ENCODE data around the gene ZMYND8. TPM values are rescaled to one million over a fixed set of nuclear protein-coding genes. Genes with fewer than 3 reads are reported as not detected.
"Not testable (repeated sequence)": the region's sequence is repeated elsewhere in the genome, so short reads cannot be mapped to it uniquely, and the experiment has no call there.

Gene ZMYND8
- total RNA-seq, 3 donors from 2014 or later, result 62.1 to 64.9 (median 62.1) TPM

DNA sequence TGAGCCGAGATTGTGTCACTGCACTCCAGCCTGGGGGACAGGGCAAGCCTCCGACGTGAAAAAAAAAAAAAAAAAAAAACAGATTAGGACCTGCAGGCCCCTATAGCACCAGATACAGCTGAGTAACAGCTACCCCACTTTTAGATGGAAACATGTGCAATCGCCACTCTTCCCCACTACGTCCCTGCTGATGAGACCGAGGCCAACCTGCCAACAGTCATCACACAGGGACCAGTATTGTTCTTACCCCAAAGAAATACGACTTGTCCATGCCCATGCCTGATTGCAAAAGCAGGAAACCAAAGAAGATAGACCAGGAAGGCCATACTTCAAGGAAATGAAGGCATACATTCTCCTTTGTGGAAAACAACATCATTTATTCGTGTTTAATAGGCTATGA is 45.8 kb downstream of the ZMYND8 start:
- H3K4me1 ChIP-seq (ENCODE audit: low read depth), result peaks cover 9% of the 10 kb centered on the region
- H3K36me3 ChIP-seq (ENCODE audit: low read depth), result no peaks in the 10 kb centered on the region
- DNase-seq, result no peak
- TF ChIP-seq, protein P1, sequence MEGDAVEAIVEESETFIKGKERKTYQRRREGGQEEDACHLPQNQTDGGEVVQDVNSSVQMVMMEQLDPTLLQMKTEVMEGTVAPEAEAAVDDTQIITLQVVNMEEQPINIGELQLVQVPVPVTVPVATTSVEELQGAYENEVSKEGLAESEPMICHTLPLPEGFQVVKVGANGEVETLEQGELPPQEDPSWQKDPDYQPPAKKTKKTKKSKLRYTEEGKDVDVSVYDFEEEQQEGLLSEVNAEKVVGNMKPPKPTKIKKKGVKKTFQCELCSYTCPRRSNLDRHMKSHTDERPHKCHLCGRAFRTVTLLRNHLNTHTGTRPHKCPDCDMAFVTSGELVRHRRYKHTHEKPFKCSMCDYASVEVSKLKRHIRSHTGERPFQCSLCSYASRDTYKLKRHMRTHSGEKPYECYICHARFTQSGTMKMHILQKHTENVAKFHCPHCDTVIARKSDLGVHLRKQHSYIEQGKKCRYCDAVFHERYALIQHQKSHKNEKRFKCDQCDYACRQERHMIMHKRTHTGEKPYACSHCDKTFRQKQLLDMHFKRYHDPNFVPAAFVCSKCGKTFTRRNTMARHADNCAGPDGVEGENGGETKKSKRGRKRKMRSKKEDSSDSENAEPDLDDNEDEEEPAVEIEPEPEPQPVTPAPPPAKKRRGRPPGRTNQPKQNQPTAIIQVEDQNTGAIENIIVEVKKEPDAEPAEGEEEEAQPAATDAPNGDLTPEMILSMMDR (IDR thresholded peaks at IDR 0.05), result no peak
- intact Hi-C loops (cut with DNase I, micrococcal nuclease), result no loop called here
- no peak for ATAC-seq
- H3K4me3 ChIP-seq, result no peak overlapping the region
- no peaks in the 10 kb centered on the region for H3K9me3 ChIP-seq

GRCh38 chr20:47309806-47310426 is 46.6 kb downstream of the ZMYND8 start:
- ATAC-seq (no peak), DNase-seq (no peak)
- TF ChIP-seq, protein P1 (IDR thresholded peaks at IDR 0.05), result no peak
- H3K9me3 ChIP-seq, result no peaks in the 10 kb centered on the region
- intact Hi-C loops (cut with DNase I, micrococcal nuclease), result no loop called here
- H3K36me3 ChIP-seq (ENCODE audit: low read depth), result no peaks in the 10 kb centered on the region
- peaks cover 4% of the 10 kb centered on the region for H3K4me1 ChIP-seq (ENCODE audit: low read depth)
- H3K4me3 ChIP-seq, result no peak overlapping the region

GRCh38 chr20:47309394-47309793 is 47.1 kb downstream of the ZMYND8 start:
- no peaks in the 10 kb centered on the region for H3K36me3 ChIP-seq (ENCODE audit: low read depth)
- TF ChIP-seq, protein P1 (IDR thresholded peaks at IDR 0.05), result no peak
- intact Hi-C loops (cut with DNase I, micrococcal nuclease), result no loop called here
- peaks cover 9% of the 10 kb centered on the region for H3K4me1 ChIP-seq (ENCODE audit: low read depth)
- no peak for DNase-seq
- ATAC-seq, result no peak
- H3K4me3 ChIP-seq, result no peak overlapping the region
- no peaks in the 10 kb centered on the region for H3K9me3 ChIP-seq

DNA sequence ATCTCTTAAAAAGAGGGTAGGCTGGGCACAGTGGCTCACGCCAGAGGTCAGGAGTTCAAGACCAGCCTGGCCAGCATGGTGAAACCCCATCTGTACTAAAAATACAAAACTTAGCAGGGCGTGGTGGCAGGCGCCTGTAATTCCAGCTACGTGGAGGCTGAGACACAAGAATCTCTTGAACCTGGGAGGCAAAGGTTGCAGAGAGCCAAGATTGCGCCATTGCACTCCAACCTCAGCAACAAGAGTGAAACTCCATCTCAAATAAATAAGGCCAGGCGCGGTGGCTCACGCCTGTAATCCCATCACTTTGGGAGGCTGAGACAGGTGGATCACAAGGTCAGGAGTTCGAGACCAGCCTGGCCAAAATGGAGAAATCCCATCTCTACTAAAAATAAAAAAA is 48.9 kb downstream of the ZMYND8 start:
- H3K4me1 ChIP-seq (ENCODE audit: low read depth), result peaks cover 13% of the 10 kb centered on the region
- intact Hi-C loops (cut with DNase I, micrococcal nuclease); DNase-seq; H3K4me3 ChIP-seq; H3K9me3 ChIP-seq; H3K36me3 ChIP-seq (ENCODE audit: low read depth): not testable (repeated sequence)
- peak; percentile 5 for ATAC-seq

DNA sequence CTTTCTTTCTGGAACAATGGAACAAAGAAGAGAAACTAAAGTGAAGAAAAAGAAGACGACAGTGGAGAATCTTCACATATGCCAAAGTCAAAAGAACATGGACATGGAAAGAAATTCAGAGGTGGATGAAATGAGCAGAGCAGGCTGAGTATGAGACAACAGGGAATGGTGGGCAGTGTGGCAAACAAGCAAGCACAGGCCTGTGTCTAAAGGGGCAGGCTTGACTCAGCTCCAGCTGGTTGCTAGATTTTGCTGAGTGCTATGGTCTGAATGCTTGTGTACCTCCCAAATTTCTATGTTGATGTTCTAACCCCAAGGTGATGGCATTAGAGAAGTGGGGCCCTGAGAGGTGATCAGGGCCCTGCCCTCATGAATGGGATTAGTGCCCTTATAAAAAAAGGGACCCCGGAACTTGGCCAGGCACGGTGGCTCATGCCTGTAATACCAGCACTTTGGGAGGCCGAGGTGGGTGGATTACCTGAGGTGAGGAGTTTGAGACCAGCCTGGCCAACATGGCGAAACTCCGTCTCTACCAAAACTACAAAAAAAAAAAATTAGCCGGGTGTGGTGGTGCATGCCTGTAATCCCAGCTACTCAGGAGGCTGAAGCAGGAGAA is 49.6 kb downstream of the ZMYND8 start:
- H3K9me3 ChIP-seq, result no peaks in the 10 kb centered on the region
- DNase-seq (no peak), ATAC-seq (no peak)
- intact Hi-C loops (cut with DNase I, micrococcal nuclease), result no loop called here
- no peaks in the 10 kb centered on the region for H3K36me3 ChIP-seq (ENCODE audit: low read depth)
- H3K4me3 ChIP-seq, result no peak overlapping the region
- H3K4me1 ChIP-seq (ENCODE audit: low read depth), result peaks cover 13% of the 10 kb centered on the region
- TF ChIP-seq, protein P1 (IDR thresholded peaks at IDR 0.05), result no peak

DNA sequence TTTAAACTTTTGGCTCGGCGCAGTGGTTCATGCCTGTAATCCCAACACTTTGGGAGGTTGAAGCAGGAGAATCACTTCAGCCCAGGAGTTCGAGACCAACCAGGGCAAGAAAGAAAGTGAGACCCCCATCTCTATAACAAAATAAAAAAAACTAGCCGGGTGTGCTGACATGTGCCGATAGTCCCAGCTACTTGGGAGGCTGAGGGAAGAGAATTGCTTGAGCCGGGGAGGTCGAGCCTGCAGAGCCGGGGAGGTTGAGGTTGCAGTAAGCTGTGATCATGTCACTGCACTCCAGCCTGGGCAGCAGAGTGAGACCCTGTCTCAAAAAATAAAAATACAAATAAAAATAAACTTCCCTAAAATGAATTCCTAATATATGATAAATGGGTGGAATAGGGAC is 50.4 kb downstream of the ZMYND8 start:
- ATAC-seq (no peak), DNase-seq (no peak)
- peaks cover 13% of the 10 kb centered on the region for H3K4me1 ChIP-seq (ENCODE audit: low read depth)
- no peaks in the 10 kb centered on the region for H3K9me3 ChIP-seq
- TF ChIP-seq, protein P1 (IDR thresholded peaks at IDR 0.05), result no peak
- H3K36me3 ChIP-seq (ENCODE audit: low read depth), result no peaks in the 10 kb centered on the region
- intact Hi-C loops (cut with DNase I, micrococcal nuclease), result no loop called here
- no peak overlapping the region for H3K4me3 ChIP-seq
